OCI-LY1 (cell line): ENCODE data around the gene ERP29.

Experiments
- CTCF ChIP-seq: fragments of 200-600 bp; sonication (generic), shearing (Covaris generic); IDR thresholded peaks from 2 replicates; pipeline ENCODE4 v1.5.1; 2017; ENCODE audit warnings: mild to moderate bottlenecking, antibody characterized with exemption, low read length, moderate library complexity, mixed read lengths
- EZH2 ChIP-seq: fragments of 200-600 bp; sonication (generic), shearing (Covaris generic); IDR thresholded peaks from 2 replicates; pipeline ENCODE4 v1.8.0; 2017; ENCODE audit warnings: borderline replicate concordance, mixed run types, mild to moderate bottlenecking, antibody characterized with exemption, low read length, moderate library complexity, mixed read lengths

- TF ChIP-seq CTCF (no peak), EZH2 (no peak)
Observed at GRCh38 chr12:111991535-111991934, 21.7 kb upstream of the ERP29 start.
